ENCODE data around the gene ADGRG6. TPM values are rescaled to one million over a fixed set of nuclear protein-coding genes. Genes with fewer than 3 reads are reported as not detected.

The ADGRG6 gene
- total and polyA plus RNA-seq, 2 of the 8 experiments (the other 6 are each of a cell fraction or from before 2014, with no cell fraction given), result 1.1 to 6.2 TPM

DNA sequence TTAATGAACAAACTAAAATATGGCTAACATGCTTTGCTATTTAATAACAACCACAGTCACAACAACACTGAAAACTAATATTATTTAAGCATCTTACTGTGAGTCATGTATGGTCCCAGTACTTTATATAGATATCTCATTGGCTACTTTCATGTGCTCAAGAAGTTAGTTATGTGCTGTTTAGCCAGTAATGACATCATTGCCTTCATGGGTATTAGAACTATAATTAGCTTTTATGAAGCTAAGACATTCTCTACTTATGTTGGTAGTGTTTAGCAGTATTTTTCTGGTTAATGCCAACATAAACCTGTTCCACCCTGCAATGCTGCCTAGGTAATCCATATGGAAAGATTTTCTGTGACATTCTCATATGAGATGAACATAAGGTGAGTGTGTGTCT, 56.1 kb downstream of the ADGRG6 start:
- Histone ChIP-seq H4K8ac (ENCODE audit: extremely low read depth, insufficient read depth, low read length) (no peak overlapping the region), H3K4me2 (ENCODE audit: insufficient read depth in 1 of 2, low read depth in 2 of 2, low read length in 2 of 2) (no peak overlapping the region), H3K36me3 (ENCODE audit: control insufficient read depth in 2 of 4, insufficient read depth in 4 of 4, low read length in 3 of 4) (no peaks in the 10 kb centered on the region), H3K9me3 (ENCODE audit: insufficient read depth in 2 of 2, low read depth in 1 of 2, low read length in 1 of 2) (no peaks in the 10 kb centered on the region), H2BK12ac (ENCODE audit: low read depth, low read length) (no peak overlapping the region), H2BK5ac (ENCODE audit: low read depth, low read length) (no peak overlapping the region), H3K4me1 (replicated peaks in 1 of 4; ENCODE audit: control insufficient read depth in 3 of 4, insufficient read depth in 4 of 4, low read length in 3 of 4) (no peaks in the 10 kb centered on the region), H3K79me1 (ENCODE audit: low read depth, low read length) (no peaks in the 10 kb centered on the region), H3K14ac (ENCODE audit: insufficient read length) (no peak overlapping the region), H3K18ac (ENCODE audit: extremely low read depth, low read length) (no peak overlapping the region), H2AFZ (ENCODE audit: low read length) (no peak overlapping the region), H3K23me2 (ENCODE audit: low read depth, low read length) (no peaks in the 10 kb centered on the region), H3K27ac (ENCODE audit: low read depth, low read length) (no peak overlapping the region), H2BK15ac (ENCODE audit: low read length) (no peak overlapping the region), H2BK120ac (replicated peaks; ENCODE audit: low read depth, low read length) (no peak overlapping the region), H3K4ac (replicated peaks; ENCODE audit: insufficient read length, low read depth, low read length) (no peak overlapping the region), H3K23ac (ENCODE audit: insufficient read length) (no peak overlapping the region), H3K4me3 (ENCODE audit: extremely low read depth in 1 of 4, insufficient read depth in 2 of 4, low read depth in 3 of 4, low read length in 4 of 4) (no peak overlapping the region), H3K56ac (replicated peaks; ENCODE audit: insufficient read length, low read depth, low read length) (no peak overlapping the region), H4K5ac (ENCODE audit: insufficient read length, low read depth, low read length) (no peak overlapping the region), H2BK20ac (ENCODE audit: low read length) (no peak overlapping the region), H4K20me1 (replicated peaks in 1 of 2; ENCODE audit: control insufficient read depth in 1 of 2, insufficient read depth in 2 of 2, low read length in 2 of 2) (no peaks in the 10 kb centered on the region), H3K27me3 (replicated peaks in 1 of 4; ENCODE audit: control insufficient read depth in 3 of 4, extremely low read depth in 1 of 4, insufficient read depth in 3 of 4, low read length in 3 of 4) (no peaks in the 10 kb centered on the region), H3K9ac (replicated peaks in 1 of 4; ENCODE audit: extremely low read depth in 1 of 4, low read depth in 3 of 4, low read length in 3 of 4) (no peak overlapping the region), H4K91ac (replicated peaks; ENCODE audit: insufficient read length, low read length) (no peak overlapping the region), H2AK5ac (ENCODE audit: low read depth, low read length) (no peak overlapping the region), H3K79me2 (ENCODE audit: control insufficient read depth in 1 of 2, insufficient read depth in 2 of 2, low read length in 2 of 2) (no peaks in the 10 kb centered on the region)
- DNase-seq (ENCODE audit: low read depth in 1 of 2, low spot score in 2 of 2), result no peak
- no peak for FAIRE-seq
- ChIA-PET CTCF (ENCODE audit: partially characterized antibody) (interaction anchor here (1.2 to 2.9 kb wide), 2 partner anchors 18 to 29 kb away, joined by 4 to 8 read pairs; no protein-coding TSS in a partner anchor), POLR2A (ENCODE audit: partially characterized antibody) (no interaction called here)
- TF ChIP-seq RNF2 (IDR thresholded peaks at IDR 0.05; ENCODE audit: borderline replicate concordance, low read depth, low read length, missing control alignments, poor library complexity, severe bottlenecking) (no peak), RBBP5 (IDR thresholded peaks at IDR 0.05; ENCODE audit: borderline replicate concordance, low read depth, low read length) (no peak), CEBPB (IDR thresholded peaks at IDR 0.05; ENCODE audit: low read depth, low read length) (no peak), RAD21 (IDR thresholded peaks at IDR 0.05 in 1 of 2, conservative IDR thresholded peaks at IDR 0.05 in 1 of 2; ENCODE audit: low read depth in 2 of 2, low read length in 2 of 2) (no peak), GABPA (IDR thresholded peaks at IDR 0.05; ENCODE audit: borderline replicate concordance, insufficient read depth, low read length) (no peak), KDM4A (IDR thresholded peaks at IDR 0.05; ENCODE audit: low read depth, low read length, severe bottlenecking) (no peak), CHD2 (IDR thresholded peaks at IDR 0.05; ENCODE audit: low read length) (no peak), ASH2L (IDR thresholded peaks at IDR 0.05; ENCODE audit: low read length) (no peak)

All from H1 (cell line).